Stimulated activated CD4-positive, alpha-beta T cell treated with anti-CD3 and anti-CD28 coated beads, Interleukin-2, amount 100 ng/mL, for 48 hours (primary cell): ENCODE results near the gene PRSS21.

Experiments used
- DNase-seq, 2 donors: peaks; one replicate each; pipeline ENCODE4 v3.0.0-alpha.2; 2020

Gene PRSS21

GRCh38 chr16:2779978-2780898 is 36.8 kb upstream of the PRSS21 start:
- DNase-seq = no peak

GRCh38 chr16:2782583-2783351 is 34.3 kb upstream of the PRSS21 start:
- DNase-seq = no peak

DNA sequence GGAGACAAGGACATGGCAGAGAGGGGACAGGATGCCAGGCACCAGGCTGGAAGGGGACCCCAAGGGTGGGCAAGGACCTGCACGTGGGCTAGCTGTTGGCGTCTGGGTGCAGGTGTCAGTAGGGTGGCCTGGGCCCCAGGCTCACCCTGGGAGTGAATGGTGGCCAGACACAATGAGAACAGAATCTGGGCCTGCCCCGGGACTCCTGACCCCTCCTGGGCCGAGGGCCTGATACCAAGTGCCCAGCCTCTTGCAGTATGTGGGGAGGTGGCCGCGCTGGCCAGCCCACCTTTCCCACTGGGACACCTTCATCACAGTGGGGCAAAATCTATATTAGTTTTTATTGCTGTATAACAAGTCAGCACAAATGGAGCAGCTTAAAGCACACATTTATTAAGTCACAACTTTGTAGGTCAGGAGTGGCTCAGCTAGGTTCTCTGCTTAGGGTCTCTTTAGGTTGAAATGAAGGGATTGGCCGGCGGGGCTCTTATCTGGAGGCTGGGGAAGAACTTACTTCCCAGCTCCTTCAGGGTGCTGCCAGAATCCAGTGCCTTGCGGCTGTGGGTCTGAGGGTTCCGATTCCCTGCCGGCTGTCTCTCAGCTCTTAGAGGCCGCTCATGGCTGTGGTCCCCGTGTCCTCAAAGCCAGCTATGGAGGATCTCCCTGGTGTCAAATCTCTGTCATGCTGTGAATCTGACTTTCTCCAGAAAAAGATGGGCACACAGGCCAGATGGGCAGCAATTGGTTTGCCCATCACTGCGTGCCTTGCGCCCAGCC is 33.3 kb upstream of the PRSS21 start:
- no peak for DNase-seq

DNA sequence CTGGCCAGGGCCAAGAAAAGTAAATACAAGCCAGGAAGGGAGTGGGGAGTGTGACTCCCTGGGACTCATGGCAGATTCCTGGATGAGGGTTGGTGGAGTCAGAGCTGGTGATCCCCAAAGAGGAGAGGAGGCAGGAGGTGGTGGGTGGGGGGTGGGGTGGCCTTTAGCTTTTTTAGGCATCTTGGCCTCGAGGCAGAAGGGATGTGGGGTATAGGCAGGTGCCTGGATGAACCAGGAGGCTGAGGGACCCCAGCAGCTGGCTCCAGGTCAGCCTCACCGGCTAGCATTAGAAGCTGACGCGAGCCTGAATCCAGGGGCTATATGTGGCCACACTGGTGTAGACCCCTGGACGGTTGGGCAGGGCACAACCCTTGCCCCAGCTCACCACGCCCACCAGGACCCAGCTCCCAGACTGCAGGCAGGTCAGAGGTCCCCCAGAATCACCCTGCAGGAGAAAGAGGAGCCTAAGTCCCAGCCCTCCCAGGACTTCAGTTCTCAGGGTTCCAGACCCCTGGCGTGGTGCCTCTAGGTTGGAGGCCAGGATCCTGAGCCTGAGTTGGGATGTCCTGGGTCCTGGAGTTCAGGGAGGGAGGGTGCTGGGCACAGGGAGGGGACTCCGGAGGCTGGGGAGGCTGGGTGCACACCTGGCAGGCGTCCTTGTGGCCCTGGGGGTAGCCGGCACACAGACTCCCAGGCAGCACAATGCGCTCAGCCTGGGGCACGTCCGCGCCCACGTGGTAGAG is 32.5 kb upstream of the PRSS21 start:
- DNase-seq = no peak

GRCh38 chr16:2785101-2785991 is 31.7 kb upstream of the PRSS21 start:
- peak in 1 of 2 donors; percentile 27 for DNase-seq

DNA sequence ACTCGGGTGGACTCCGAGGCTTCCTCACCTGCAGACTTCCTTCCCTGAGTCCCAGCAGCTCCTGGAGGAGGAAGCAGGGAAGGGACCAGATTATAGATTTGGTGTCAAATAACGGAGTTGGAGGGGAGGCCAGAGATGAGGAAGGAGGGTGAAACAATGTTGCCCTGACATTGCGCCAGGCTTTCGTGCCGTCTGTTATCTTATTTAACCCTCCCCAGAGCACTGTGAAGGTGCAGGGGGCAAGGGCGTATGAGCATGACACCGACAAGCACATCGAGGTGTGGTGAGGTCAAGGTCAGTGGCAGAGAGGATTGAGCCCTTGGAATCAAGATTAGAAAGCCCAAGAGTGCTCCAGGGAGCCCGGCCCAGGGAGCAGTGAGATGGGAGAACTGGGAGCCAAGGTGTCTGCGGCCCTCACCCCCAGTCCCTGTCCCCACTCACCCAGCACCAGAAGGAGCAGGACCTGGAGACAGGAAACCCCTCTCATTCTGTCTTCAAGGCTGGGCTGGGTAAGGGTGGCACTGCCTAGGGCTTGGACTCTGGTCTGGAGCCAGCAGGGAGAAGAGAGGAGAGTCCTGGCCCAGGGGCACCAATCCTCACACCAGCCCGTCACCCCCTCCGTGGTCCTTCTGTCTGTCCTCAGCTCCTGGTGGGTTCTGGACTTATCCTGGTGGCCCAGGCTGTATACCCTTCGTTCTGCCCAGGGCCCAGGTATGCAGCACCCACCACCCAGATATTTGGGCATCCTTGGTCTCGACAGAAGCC is 30.8 kb upstream of the PRSS21 start:
- DNase-seq = no peak

- no peak for DNase-seq
Observed at GRCh38 chr16:2786826-2787151, 30.2 kb upstream of the PRSS21 start.

GRCh38 chr16:2787406-2787805 is 29.6 kb upstream of the PRSS21 start, which contains the start of gene PRSS33:
Gene PRSS33 (minus strand): TSS chr16:2787560. CDS start chr16:2786547, 1,013 bp downstream.
- DNase-seq = no peak

GRCh38 chr16:2787961-2788360 is 29.1 kb upstream of the PRSS21 start:
- DNase-seq = no peak

- no peak for DNase-seq
Observed at GRCh38 chr16:2790631-2791030, 26.4 kb upstream of the PRSS21 start.

GRCh38 chr16:2791174-2791573 is 25.9 kb upstream of the PRSS21 start:
- no peak for DNase-seq

DNA sequence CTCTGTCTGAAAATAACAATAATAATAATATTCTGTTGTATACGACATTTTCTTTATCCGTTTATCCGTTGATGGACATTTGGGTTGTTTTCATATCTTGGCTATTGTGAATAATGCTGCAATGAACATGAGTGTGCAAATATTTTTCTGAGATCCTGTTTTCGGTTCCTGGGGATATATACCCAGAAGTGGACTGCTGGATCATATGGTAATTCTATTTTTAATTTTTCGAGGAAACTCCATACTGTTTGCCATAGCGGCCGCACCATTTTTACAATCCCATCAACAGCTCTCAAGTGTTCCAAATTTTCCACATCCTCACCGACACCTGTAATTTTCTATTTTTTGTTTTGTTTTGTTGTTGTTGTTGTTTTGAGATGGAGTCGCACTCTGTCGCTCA is 24.1 kb upstream of the PRSS21 start:
- DNase-seq = no peak

DNA sequence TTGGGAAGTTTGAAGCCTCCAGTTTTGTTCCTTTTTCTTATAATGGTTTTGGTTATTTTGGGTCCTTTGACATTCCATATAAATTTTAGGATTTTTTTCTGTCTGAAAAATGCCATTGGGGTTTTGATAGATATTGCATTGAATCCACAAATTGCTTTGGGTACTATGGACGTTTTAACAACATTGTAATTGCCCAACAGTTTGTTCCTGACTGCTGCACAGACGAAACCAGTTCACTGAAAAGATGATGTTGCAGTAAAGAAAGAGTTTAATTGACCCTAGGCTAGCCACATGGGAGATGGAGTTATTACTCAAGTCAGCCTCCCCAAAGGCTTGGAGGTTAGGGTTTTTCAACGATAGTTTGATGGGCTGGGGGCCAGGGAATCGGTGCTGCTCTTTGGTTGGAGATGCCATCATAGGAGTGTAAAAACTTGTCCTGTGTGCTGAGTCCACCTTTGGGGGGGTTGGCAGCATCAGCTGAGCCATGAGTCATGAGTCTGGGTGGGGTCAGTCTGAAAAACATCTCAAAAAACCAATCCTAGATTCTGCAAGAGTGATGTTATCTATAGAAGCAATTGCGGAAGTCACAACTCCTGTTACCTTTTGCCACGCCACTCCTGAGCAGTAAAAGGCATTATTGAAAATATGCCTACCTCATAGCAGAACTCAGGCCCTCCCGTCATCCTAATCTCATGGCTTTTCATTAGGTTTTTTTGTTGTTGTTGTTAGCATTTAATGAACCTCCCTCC is 21.5 kb upstream of the PRSS21 start:
- DNase-seq = no peak

- DNase-seq = no peak
Observed at GRCh38 chr16:2798723-2799204, 18.3 kb upstream of the PRSS21 start.

DNA sequence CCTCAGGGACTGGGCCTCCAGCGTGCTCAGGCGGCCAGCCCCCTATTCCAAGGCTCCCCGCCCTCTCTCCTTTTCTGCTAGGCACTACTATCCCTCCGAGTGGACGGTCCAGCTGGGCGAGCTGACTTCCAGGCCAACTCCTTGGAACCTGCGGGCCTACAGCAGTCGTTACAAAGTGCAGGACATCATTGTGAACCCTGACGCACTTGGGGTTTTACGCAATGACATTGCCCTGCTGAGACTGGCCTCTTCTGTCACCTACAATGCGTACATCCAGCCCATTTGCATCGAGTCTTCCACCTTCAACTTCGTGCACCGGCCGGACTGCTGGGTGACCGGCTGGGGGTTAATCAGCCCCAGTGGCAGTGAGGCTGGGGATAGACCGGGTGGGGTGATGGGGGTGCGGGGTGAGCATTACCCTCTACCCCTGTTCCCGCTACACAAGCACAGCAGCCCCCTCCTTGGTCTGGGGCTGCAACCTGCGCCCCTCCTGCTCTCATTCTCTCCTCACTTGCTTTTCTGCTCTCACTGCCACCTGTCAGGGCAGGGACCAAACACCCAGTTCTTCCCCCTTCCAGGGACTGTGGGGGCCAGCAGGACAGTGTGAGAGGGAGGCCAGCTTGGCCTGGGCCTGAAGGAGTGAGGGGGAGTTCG is 17.7 kb upstream of the PRSS21 start:
- no peak for DNase-seq

DNA sequence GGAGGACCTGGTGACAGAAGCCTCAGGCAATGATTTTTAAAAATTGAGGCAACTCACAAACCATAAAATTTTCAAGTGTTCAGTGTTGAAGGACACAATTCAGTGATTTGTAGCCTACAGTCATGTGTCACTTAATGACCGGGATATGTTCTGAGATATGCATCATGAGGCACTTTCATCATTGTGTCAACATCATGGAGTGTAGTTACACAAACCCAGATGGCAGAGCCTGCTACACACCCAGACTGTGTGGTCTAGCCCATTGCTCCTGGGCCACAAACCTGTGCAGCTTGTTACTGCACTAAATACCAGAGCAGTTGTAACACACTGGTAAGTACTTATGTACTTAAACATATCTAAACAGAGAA is 17.2 kb upstream of the PRSS21 start:
- no peak for DNase-seq

DNA sequence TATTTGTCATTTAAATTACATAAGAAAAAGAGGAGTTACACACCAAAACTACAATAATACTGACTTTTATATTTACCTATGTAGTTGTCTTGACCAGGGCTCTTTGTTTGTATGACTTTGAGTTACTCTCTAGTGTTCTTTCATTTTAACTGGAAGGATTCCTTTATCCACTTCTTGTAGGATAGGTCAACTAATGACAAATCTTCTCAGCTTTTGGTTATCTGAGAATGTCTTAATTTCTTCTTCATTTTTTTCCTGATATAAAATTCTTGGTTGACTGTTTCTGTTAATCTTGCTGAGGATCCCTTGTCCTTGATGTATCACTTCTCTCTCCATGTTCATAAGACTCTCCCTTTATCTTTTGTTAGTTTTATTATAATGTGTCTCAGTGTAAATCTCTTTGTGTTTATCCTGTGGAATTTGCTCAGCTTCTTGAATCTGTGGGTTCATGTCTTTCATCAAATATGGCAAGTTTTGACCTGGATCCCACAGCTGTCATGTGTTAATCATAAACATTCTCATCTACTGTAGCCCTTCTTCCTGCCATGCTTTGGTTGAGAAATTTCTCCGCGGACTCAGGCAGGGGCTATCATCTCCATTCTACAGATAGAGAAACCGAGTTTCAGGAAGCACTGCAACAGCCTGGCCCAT is 13.4 kb upstream of the PRSS21 start:
- DNase-seq = no peak

DNA sequence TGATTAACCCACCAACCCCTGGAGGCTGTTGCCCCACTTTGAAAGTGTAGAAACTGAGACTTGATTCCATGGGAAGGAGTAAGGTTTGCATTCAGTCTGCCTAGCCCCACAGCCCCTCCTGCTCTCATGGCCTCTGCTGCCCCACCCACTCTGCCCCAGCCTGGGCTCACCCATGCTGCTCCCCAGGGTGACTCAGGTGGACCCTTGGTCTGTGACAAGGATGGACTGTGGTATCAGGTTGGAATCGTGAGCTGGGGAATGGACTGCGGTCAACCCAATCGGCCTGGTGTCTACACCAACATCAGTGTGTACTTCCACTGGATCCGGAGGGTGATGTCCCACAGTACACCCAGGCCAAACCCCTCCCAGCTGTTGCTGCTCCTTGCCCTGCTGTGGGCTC is 12.3 kb upstream of the PRSS21 start:
- DNase-seq = no peak

DNA sequence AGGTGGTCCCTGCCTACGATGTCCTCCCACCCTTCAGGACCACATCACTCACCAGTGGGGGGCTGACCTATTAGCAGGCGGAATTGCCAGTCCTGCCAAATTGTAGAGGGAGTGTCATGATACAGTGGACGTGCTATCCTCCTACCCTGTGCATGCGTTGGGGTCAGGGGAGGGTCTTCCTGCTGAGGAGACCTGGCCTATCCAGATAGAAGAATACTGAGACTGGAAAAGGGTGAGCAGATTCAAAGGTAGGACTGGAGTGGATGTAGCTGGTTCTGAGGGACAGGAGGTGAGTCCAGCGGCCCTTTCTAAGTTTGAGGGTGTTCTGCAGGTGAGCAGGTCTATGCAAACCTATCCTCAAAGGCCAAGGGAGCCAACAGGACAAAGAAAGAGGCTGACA is 10.8 kb upstream of the PRSS21 start:
- DNase-seq = no peak
